ENCODE data around the gene PCDHGA5. TPM values are rescaled to one million over a fixed set of nuclear protein-coding genes. Genes with fewer than 3 reads are reported as not detected.
A peak's percentile ranks its signal among the peaks of the same experiment; 100 is the strongest.
"Not testable (repeated sequence)": the region's sequence is repeated elsewhere in the genome, so short reads cannot be mapped to it uniquely, and the experiment has no call there.

The PCDHGA5 gene
- total RNA-seq, 1 experiment from 2014 or later = 0.05 TPM

DNA sequence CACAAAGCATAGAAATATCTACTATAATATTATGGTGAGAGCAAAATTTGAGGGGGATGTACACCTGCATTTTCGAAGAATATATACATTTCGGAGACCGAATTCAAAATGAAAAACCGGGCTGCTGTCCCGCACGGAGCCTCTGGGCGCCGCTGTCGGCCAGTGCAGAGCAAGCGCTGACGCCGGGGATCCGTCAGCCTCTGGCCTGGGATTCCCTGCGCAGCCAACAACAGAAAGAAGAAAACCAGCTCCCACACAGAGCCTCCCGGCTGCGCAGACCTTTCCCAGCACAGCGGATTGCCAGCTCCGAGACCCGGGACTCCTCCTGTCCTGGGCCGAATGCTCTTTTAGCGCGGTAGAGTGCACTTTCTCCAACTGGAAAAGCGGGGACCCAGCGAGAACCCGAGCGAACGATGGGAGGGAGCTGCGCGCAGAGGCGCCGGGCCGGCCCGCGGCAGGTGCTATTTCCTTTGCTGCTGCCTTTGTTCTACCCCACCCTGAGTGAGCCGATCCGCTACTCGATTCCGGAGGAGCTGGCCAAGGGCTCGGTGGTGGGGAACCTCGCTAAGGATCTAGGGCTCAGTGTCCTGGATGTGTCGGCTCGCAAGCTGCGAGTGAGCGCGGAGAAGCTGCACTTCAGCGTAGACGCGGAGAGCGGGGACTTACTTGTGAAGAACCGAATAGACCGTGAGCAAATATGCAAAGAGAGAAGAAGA is 44.0 kb downstream of the PCDHGA5 start, which contains the start of gene PCDHGB6:
Gene PCDHGB6 (plus strand): TSS at position 232 of the 716 bp plus-strand sequence. CDS start 182 bp downstream, at position 414.
- POLR2A ChIA-PET; H3K4me2 ChIP-seq (ENCODE audit: low read length); H3K27ac ChIP-seq (ENCODE audit: low read depth, low read length); H4K20me1 ChIP-seq (ENCODE audit: insufficient read depth); BruUV-seq (replicated peaks); CTCF ChIA-PET; H3K9ac ChIP-seq (ENCODE audit: low read length); DNase-seq (ENCODE audit: low read depth, low spot score); intact Hi-C loops (cut with micrococcal nuclease); H3K36me3 ChIP-seq (ENCODE audit: control insufficient read depth in 1 of 2, insufficient read depth in 2 of 2, low read length in 2 of 2); H3K9me3 ChIP-seq (ENCODE audit: control insufficient read depth in 1 of 2, insufficient read depth in 1 of 2, low read depth in 1 of 2, low read length in 2 of 2); H3K4me3 ChIP-seq (replicated peaks in 1 of 2; ENCODE audit: low read depth in 1 of 2, low read length in 2 of 2); H3K9me2 ChIP-seq (ENCODE audit: insufficient read depth); ATAC-seq; H3K4me1 ChIP-seq (ENCODE audit: control insufficient read depth in 1 of 2, insufficient read depth in 2 of 2, low read length in 2 of 2); H2AFZ ChIP-seq (ENCODE audit: low read depth, low read length, poor library complexity, severe bottlenecking); H3K27me3 ChIP-seq (ENCODE audit: insufficient read depth, low read length); RAD21 ChIA-PET (ENCODE audit: low non-redundant PET in 1 of 2, low total read pairs in 2 of 2, uncharacterized antibody in 2 of 2, unreplicated experiment in 2 of 2); H3K79me2 ChIP-seq (ENCODE audit: insufficient read depth, low read length): not testable (repeated sequence)
- 0 out of 2 replicates have a peak, but pooled peaks have one; percentile 13 for TF ChIP-seq RAD21 (IDR thresholded peaks at IDR 0.05; ENCODE audit: low read depth)
- TF ChIP-seq, protein P1, sequence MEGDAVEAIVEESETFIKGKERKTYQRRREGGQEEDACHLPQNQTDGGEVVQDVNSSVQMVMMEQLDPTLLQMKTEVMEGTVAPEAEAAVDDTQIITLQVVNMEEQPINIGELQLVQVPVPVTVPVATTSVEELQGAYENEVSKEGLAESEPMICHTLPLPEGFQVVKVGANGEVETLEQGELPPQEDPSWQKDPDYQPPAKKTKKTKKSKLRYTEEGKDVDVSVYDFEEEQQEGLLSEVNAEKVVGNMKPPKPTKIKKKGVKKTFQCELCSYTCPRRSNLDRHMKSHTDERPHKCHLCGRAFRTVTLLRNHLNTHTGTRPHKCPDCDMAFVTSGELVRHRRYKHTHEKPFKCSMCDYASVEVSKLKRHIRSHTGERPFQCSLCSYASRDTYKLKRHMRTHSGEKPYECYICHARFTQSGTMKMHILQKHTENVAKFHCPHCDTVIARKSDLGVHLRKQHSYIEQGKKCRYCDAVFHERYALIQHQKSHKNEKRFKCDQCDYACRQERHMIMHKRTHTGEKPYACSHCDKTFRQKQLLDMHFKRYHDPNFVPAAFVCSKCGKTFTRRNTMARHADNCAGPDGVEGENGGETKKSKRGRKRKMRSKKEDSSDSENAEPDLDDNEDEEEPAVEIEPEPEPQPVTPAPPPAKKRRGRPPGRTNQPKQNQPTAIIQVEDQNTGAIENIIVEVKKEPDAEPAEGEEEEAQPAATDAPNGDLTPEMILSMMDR (IDR thresholded peaks at IDR 0.05 in 2 of 3, conservative IDR thresholded peaks at IDR 0.05 in 1 of 3; ENCODE audit: borderline replicate concordance in 1 of 3, insufficient read depth in 1 of 3, low read depth in 2 of 3, low read length in 2 of 3) = peak in 1 of 3 experiments; percentile 6; a peak in 1 of 6 replicates

DNA sequence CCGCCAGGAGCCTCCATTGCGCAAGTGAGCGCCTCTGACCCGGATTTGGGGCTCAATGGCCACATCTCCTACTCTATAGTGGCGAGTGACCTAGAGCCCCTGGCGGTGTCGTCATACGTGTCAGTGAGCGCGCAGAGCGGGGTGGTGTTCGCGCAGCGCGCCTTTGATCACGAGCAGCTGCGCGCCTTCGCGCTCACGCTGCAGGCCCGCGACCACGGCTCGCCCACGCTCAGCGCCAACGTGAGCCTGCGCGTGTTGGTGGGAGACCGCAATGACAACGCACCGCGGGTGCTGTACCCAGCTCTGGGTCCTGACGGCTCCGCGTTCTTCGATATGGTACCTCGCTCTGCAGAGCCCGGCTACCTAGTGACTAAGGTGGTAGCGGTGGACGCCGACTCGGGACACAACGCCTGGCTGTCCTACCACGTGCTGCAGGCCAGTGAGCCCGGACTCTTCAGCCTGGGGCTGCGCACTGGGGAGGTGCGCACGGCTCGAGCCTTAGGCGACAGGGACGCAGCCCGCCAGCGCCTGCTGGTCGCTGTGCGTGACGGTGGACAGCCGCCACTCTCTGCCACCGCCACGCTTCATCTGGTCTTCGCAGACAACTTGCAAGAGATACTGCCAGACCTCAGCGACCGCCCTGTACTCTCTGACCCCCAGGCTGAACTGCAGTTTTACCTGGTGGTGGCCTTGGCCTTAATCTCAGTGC is 45.8 kb downstream of the PCDHGA5 start:
- ChIA-PET POLR2A (no interaction called here), RAD21 (ENCODE audit: low non-redundant PET in 1 of 2, low total read pairs in 2 of 2, uncharacterized antibody in 2 of 2, unreplicated experiment in 2 of 2) (no interaction called here), CTCF (no interaction called here)
- no TSS peak for BruUV-seq (replicated peaks)
- Histone ChIP-seq H3K27ac (ENCODE audit: low read depth, low read length) (no peak overlapping the region), H3K9me3 (ENCODE audit: control insufficient read depth in 1 of 2, insufficient read depth in 1 of 2, low read depth in 1 of 2, low read length in 2 of 2) (no peaks in the 10 kb centered on the region; a peak in 1 of 4 replicates), H3K9ac (ENCODE audit: low read length) (no peak overlapping the region), H3K4me3 (replicated peaks in 1 of 2; ENCODE audit: low read depth in 1 of 2, low read length in 2 of 2) (no peak overlapping the region), H3K4me1 (ENCODE audit: control insufficient read depth in 1 of 2, insufficient read depth in 2 of 2, low read length in 2 of 2) (peaks cover 2 to 5% of the 10 kb centered on the region in 2 experiments; a peak in 1 of 4 replicates), H2AFZ (ENCODE audit: low read depth, low read length, poor library complexity, severe bottlenecking) (no peak overlapping the region), H3K4me2 (ENCODE audit: low read length) (no peak overlapping the region), H3K36me3 (ENCODE audit: control insufficient read depth in 1 of 2, insufficient read depth in 2 of 2, low read length in 2 of 2) (no peaks in the 10 kb centered on the region), H3K79me2 (ENCODE audit: insufficient read depth, low read length) (no peaks in the 10 kb centered on the region), H4K20me1 (ENCODE audit: insufficient read depth) (no peaks in the 10 kb centered on the region), H3K27me3 (ENCODE audit: insufficient read depth, low read length) (no peaks in the 10 kb centered on the region), H3K9me2 (ENCODE audit: insufficient read depth) (no peaks in the 10 kb centered on the region)
- ATAC-seq (no peak), DNase-seq (ENCODE audit: low read depth, low spot score) (no peak)
- intact Hi-C loops (cut with micrococcal nuclease) = no loop called here
- TF ChIP-seq EGR1 (IDR thresholded peaks at IDR 0.05; ENCODE audit: low read depth) = no peak
- TF ChIP-seq CBX3 (IDR thresholded peaks at IDR 0.05; ENCODE audit: low read depth) = no peak
- TF ChIP-seq, protein P2, sequence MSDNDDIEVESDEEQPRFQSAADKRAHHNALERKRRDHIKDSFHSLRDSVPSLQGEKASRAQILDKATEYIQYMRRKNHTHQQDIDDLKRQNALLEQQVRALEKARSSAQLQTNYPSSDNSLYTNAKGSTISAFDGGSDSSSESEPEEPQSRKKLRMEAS (IDR thresholded peaks at IDR 0.05) = no peak
- no peak for TF ChIP-seq RAD21 (IDR thresholded peaks at IDR 0.05; ENCODE audit: low read depth)
- TF ChIP-seq SP1 (IDR thresholded peaks at IDR 0.05; ENCODE audit: low read depth) = no peak
- TF ChIP-seq, protein P3, sequence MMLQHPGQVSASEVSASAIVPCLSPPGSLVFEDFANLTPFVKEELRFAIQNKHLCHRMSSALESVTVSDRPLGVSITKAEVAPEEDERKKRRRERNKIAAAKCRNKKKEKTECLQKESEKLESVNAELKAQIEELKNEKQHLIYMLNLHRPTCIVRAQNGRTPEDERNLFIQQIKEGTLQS (IDR thresholded peaks at IDR 0.05) = no peak
- TF ChIP-seq SRF (IDR thresholded peaks at IDR 0.05; ENCODE audit: low read depth) = no peak
- TF ChIP-seq CEBPB (IDR thresholded peaks at IDR 0.05; ENCODE audit: low read depth) = no peak
- TF ChIP-seq, protein P4, sequence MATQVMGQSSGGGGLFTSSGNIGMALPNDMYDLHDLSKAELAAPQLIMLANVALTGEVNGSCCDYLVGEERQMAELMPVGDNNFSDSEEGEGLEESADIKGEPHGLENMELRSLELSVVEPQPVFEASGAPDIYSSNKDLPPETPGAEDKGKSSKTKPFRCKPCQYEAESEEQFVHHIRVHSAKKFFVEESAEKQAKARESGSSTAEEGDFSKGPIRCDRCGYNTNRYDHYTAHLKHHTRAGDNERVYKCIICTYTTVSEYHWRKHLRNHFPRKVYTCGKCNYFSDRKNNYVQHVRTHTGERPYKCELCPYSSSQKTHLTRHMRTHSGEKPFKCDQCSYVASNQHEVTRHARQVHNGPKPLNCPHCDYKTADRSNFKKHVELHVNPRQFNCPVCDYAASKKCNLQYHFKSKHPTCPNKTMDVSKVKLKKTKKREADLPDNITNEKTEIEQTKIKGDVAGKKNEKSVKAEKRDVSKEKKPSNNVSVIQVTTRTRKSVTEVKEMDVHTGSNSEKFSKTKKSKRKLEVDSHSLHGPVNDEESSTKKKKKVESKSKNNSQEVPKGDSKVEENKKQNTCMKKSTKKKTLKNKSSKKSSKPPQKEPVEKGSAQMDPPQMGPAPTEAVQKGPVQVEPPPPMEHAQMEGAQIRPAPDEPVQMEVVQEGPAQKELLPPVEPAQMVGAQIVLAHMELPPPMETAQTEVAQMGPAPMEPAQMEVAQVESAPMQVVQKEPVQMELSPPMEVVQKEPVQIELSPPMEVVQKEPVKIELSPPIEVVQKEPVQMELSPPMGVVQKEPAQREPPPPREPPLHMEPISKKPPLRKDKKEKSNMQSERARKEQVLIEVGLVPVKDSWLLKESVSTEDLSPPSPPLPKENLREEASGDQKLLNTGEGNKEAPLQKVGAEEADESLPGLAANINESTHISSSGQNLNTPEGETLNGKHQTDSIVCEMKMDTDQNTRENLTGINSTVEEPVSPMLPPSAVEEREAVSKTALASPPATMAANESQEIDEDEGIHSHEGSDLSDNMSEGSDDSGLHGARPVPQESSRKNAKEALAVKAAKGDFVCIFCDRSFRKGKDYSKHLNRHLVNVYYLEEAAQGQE (IDR thresholded peaks at IDR 0.05; ENCODE audit: low read depth) = no peak
- TF ChIP-seq FOSL1 (IDR thresholded peaks at IDR 0.05; ENCODE audit: low read depth) = no peak
- TF ChIP-seq EZH2phosphoT487 (IDR thresholded peaks at IDR 0.05; ENCODE audit: borderline replicate concordance) = no peak
